ENCODE data around the gene FAHD2A.

FAHD2A gene

DNA sequence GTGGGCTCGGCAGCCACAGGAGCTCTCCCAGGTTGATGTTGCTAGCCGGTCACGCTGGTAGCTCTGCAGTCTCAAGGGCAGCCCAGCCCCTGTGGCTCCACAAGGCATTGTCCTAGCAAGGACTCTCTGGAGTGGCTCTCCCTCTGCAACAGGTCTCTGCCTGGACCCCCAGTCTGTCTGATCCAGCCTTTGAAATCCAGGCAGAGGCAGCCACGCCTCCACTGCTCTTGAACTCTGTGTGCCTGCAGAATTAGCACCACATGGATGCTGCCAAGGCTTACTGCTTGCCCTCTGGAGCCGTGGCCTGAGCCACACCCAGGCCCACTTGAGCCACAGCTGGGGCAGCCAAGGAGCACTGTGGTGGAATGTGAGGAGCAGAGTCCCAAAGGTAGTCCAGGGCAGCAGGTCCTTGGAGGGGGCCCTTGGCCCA lies 43.0 kb upstream of the FAHD2A start:
- Histone ChIP-seq H3K4me3 (ENCODE audit: severe bottlenecking) (no peak overlapping the region), H3K27ac (ENCODE audit: poor library complexity, severe bottlenecking) (no peak overlapping the region), H3K4me1 (ENCODE audit: insufficient read depth, poor library complexity, severe bottlenecking) (no peaks in the 10 kb centered on the region), H3K27me3 (ENCODE audit: insufficient read depth, poor library complexity, severe bottlenecking) (no peaks in the 10 kb centered on the region), H3K9me3 (ENCODE audit: severe bottlenecking) (no peaks in the 10 kb centered on the region), H3K36me3 (ENCODE audit: low read depth) (no peaks in the 10 kb centered on the region)
- peak; percentile 29 for DNase-seq (ENCODE audit: low spot score)
- ATAC-seq (ENCODE audit: low read depth) = no peak
- TF ChIP-seq, protein P1, sequence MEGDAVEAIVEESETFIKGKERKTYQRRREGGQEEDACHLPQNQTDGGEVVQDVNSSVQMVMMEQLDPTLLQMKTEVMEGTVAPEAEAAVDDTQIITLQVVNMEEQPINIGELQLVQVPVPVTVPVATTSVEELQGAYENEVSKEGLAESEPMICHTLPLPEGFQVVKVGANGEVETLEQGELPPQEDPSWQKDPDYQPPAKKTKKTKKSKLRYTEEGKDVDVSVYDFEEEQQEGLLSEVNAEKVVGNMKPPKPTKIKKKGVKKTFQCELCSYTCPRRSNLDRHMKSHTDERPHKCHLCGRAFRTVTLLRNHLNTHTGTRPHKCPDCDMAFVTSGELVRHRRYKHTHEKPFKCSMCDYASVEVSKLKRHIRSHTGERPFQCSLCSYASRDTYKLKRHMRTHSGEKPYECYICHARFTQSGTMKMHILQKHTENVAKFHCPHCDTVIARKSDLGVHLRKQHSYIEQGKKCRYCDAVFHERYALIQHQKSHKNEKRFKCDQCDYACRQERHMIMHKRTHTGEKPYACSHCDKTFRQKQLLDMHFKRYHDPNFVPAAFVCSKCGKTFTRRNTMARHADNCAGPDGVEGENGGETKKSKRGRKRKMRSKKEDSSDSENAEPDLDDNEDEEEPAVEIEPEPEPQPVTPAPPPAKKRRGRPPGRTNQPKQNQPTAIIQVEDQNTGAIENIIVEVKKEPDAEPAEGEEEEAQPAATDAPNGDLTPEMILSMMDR (IDR thresholded peaks at IDR 0.05; ENCODE audit: poor library complexity, severe bottlenecking) = no peak

GRCh38 chr2:95361216-95361980 lies 41.1 kb upstream of the FAHD2A start:
- no peaks in the 10 kb centered on the region for H3K9me3 ChIP-seq (ENCODE audit: severe bottlenecking)
- H3K4me3 ChIP-seq (ENCODE audit: severe bottlenecking) = no peak overlapping the region
- ATAC-seq (ENCODE audit: low read depth) (no peak), DNase-seq (ENCODE audit: low spot score) (peak; percentile 12)
- no peaks in the 10 kb centered on the region for H3K36me3 ChIP-seq (ENCODE audit: low read depth)
- H3K4me1 ChIP-seq (ENCODE audit: insufficient read depth, poor library complexity, severe bottlenecking) = no peaks in the 10 kb centered on the region
- H3K27me3 ChIP-seq (ENCODE audit: insufficient read depth, poor library complexity, severe bottlenecking) = no peaks in the 10 kb centered on the region
- TF ChIP-seq, protein P1 (IDR thresholded peaks at IDR 0.05; ENCODE audit: poor library complexity, severe bottlenecking) = no peak
- H3K27ac ChIP-seq (ENCODE audit: poor library complexity, severe bottlenecking) = no peak overlapping the region

DNA sequence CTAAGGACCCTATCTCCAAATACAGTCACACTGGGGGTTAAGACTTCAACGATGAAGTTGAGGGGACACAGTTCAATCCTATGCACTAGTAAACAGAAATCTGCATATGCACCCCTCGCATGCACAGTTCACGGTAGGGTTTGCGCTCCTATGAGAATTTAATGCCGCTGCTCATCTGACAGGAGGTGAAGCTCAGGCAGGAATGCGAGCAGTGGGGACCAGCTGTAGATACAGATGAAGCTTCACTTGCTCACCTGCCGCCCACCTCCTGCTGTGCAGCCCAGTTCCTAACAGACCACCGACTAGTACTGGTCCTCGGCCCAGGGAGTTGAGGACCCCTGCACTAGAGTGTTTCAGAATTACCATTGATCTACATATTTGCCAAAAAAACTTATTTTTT lies 40.0 kb upstream of the FAHD2A start:
- Histone ChIP-seq H3K36me3 (ENCODE audit: low read depth) (no peaks in the 10 kb centered on the region), H3K4me1 (ENCODE audit: insufficient read depth, poor library complexity, severe bottlenecking) (no peaks in the 10 kb centered on the region), H3K9me3 (ENCODE audit: severe bottlenecking) (no peaks in the 10 kb centered on the region), H3K27me3 (ENCODE audit: insufficient read depth, poor library complexity, severe bottlenecking) (no peaks in the 10 kb centered on the region), H3K4me3 (ENCODE audit: severe bottlenecking) (no peak overlapping the region), H3K27ac (ENCODE audit: poor library complexity, severe bottlenecking) (no peak overlapping the region)
- ATAC-seq (ENCODE audit: low read depth) (no peak), DNase-seq (ENCODE audit: low spot score) (peak; percentile 22)
- TF ChIP-seq, protein P1 (IDR thresholded peaks at IDR 0.05; ENCODE audit: poor library complexity, severe bottlenecking) = no peak

GRCh38 chr2:95366514-95366913 lies 36.0 kb upstream of the FAHD2A start:
- H3K9me3 ChIP-seq (ENCODE audit: severe bottlenecking) = peaks cover 2% of the 10 kb centered on the region
- ATAC-seq (ENCODE audit: low read depth) = no peak
- H3K27ac ChIP-seq (ENCODE audit: poor library complexity, severe bottlenecking) = no peak overlapping the region
- no peaks in the 10 kb centered on the region for H3K27me3 ChIP-seq (ENCODE audit: insufficient read depth, poor library complexity, severe bottlenecking)
- no peaks in the 10 kb centered on the region for H3K4me1 ChIP-seq (ENCODE audit: insufficient read depth, poor library complexity, severe bottlenecking)
- no peak for DNase-seq (ENCODE audit: low spot score)
- no peak overlapping the region for H3K4me3 ChIP-seq (ENCODE audit: severe bottlenecking)
- TF ChIP-seq, protein P1 (IDR thresholded peaks at IDR 0.05; ENCODE audit: poor library complexity, severe bottlenecking) = no peak
- no peaks in the 10 kb centered on the region for H3K36me3 ChIP-seq (ENCODE audit: low read depth)

DNA sequence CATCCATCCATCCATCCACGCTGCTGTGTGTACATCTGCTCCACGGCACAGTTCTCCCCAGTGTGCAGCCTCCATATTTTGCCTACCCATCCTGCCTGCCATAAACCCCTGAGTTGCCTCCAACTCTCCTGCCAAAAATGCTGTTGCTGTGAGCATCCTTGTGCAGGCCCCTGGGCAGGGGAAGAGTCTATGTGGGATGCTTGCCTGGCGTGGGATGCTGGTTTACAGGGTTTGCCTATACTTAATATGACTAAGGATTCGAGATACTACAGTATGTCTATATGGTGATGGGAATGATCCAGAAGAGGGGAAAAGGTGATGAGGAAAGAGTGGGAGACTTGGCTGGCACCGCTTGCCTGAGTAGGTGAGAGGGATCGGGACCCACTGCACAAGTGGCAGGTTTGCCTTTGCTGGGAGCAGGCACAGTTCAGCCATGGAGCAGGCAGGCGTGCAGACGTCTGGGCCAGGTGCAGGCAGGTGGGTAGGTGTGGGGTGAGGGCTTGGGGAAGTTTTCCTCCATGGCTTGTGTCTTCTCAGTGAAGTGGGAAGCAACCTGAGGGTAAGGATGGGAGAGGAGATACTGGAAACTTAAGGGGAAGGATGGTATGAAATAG lies 30.2 kb upstream of the FAHD2A start:
- DNase-seq (ENCODE audit: low spot score) = peak; percentile 28
- H3K9me3 ChIP-seq (ENCODE audit: severe bottlenecking) = peaks cover 2% of the 10 kb centered on the region
- no peak for ATAC-seq (ENCODE audit: low read depth)
- H3K36me3 ChIP-seq (ENCODE audit: low read depth) = no peaks in the 10 kb centered on the region
- no peak overlapping the region for H3K4me3 ChIP-seq (ENCODE audit: severe bottlenecking)
- no peak overlapping the region for H3K27ac ChIP-seq (ENCODE audit: poor library complexity, severe bottlenecking)
- no peaks in the 10 kb centered on the region for H3K4me1 ChIP-seq (ENCODE audit: insufficient read depth, poor library complexity, severe bottlenecking)
- H3K27me3 ChIP-seq (ENCODE audit: insufficient read depth, poor library complexity, severe bottlenecking) = no peaks in the 10 kb centered on the region
- TF ChIP-seq, protein P1 (IDR thresholded peaks at IDR 0.05; ENCODE audit: poor library complexity, severe bottlenecking) = no peak

Measured in RWPE2 (cell line).